ENCODE measurements around the gene SPDYA. TPM values are rescaled to one million over a fixed set of nuclear protein-coding genes. Genes with fewer than 3 reads are reported as not detected.

Gene SPDYA
- total RNA-seq, 1 experiment from 2014 or later, result 1.2 TPM

DNA sequence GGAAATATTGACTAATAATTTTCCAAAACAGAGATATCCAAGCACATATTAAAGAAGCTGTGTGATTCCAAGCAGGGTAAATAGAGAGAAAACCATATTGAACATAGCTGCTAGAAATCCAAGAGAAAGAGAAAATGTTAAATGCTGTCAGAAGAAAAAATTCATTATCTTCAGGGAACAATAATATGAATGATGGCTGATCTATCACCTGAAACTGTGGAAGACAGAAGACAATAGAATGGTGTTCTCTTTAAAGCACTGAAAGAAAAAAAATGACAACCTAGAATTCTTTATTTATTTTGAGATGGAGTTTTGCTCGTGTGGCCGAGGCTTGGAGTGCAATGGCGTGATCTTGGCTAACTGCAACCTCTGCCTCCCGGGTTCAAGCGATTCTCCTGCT, 41.7 kb upstream of the SPDYA start:
- TF ChIP-seq, protein P1, sequence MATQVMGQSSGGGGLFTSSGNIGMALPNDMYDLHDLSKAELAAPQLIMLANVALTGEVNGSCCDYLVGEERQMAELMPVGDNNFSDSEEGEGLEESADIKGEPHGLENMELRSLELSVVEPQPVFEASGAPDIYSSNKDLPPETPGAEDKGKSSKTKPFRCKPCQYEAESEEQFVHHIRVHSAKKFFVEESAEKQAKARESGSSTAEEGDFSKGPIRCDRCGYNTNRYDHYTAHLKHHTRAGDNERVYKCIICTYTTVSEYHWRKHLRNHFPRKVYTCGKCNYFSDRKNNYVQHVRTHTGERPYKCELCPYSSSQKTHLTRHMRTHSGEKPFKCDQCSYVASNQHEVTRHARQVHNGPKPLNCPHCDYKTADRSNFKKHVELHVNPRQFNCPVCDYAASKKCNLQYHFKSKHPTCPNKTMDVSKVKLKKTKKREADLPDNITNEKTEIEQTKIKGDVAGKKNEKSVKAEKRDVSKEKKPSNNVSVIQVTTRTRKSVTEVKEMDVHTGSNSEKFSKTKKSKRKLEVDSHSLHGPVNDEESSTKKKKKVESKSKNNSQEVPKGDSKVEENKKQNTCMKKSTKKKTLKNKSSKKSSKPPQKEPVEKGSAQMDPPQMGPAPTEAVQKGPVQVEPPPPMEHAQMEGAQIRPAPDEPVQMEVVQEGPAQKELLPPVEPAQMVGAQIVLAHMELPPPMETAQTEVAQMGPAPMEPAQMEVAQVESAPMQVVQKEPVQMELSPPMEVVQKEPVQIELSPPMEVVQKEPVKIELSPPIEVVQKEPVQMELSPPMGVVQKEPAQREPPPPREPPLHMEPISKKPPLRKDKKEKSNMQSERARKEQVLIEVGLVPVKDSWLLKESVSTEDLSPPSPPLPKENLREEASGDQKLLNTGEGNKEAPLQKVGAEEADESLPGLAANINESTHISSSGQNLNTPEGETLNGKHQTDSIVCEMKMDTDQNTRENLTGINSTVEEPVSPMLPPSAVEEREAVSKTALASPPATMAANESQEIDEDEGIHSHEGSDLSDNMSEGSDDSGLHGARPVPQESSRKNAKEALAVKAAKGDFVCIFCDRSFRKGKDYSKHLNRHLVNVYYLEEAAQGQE (IDR thresholded peaks at IDR 0.05; ENCODE audit: low read depth), result no peak
- TF ChIP-seq RAD21 (IDR thresholded peaks at IDR 0.05; ENCODE audit: low read depth) (no peak), EZH2phosphoT487 (IDR thresholded peaks at IDR 0.05; ENCODE audit: borderline replicate concordance) (no peak), YY1 (IDR thresholded peaks at IDR 0.05; ENCODE audit: extremely low read depth, insufficient replicate concordance, low read depth, low read length) (no peak), TCF7L2 (IDR thresholded peaks at IDR 0.05; ENCODE audit: borderline replicate concordance, extremely low read depth, insufficient read depth, insufficient read length) (no peak)
- TF ChIP-seq, protein P2, sequence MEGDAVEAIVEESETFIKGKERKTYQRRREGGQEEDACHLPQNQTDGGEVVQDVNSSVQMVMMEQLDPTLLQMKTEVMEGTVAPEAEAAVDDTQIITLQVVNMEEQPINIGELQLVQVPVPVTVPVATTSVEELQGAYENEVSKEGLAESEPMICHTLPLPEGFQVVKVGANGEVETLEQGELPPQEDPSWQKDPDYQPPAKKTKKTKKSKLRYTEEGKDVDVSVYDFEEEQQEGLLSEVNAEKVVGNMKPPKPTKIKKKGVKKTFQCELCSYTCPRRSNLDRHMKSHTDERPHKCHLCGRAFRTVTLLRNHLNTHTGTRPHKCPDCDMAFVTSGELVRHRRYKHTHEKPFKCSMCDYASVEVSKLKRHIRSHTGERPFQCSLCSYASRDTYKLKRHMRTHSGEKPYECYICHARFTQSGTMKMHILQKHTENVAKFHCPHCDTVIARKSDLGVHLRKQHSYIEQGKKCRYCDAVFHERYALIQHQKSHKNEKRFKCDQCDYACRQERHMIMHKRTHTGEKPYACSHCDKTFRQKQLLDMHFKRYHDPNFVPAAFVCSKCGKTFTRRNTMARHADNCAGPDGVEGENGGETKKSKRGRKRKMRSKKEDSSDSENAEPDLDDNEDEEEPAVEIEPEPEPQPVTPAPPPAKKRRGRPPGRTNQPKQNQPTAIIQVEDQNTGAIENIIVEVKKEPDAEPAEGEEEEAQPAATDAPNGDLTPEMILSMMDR (IDR thresholded peaks at IDR 0.05 in 2 of 3, conservative IDR thresholded peaks at IDR 0.05 in 1 of 3; ENCODE audit: borderline replicate concordance in 1 of 3, insufficient read depth in 1 of 3, low read depth in 2 of 3, low read length in 2 of 3), result no peak
- Histone ChIP-seq H3K36me3 (ENCODE audit: control insufficient read depth in 1 of 2, insufficient read depth in 2 of 2, low read length in 2 of 2) (no peaks in the 10 kb centered on the region), H2AFZ (ENCODE audit: low read depth, low read length, poor library complexity, severe bottlenecking) (no peak overlapping the region), H3K9ac (ENCODE audit: low read length) (no peak overlapping the region), H3K4me3 (replicated peaks in 1 of 2; ENCODE audit: low read depth in 1 of 2, low read length in 2 of 2) (no peak overlapping the region), H3K4me1 (ENCODE audit: control insufficient read depth in 1 of 2, insufficient read depth in 2 of 2, low read length in 2 of 2) (no peaks in the 10 kb centered on the region), H3K4me2 (ENCODE audit: low read length) (no peak overlapping the region), H3K9me2 (ENCODE audit: insufficient read depth) (no peaks in the 10 kb centered on the region), H3K9me3 (ENCODE audit: control insufficient read depth in 1 of 2, insufficient read depth in 1 of 2, low read depth in 1 of 2, low read length in 2 of 2) (no peaks in the 10 kb centered on the region), H3K27ac (ENCODE audit: low read depth, low read length) (no peak overlapping the region), H3K79me2 (ENCODE audit: insufficient read depth, low read length) (peaks cover 100% of the 10 kb centered on the region), H4K20me1 (ENCODE audit: insufficient read depth) (peaks cover 14% of the 10 kb centered on the region; the same call in 1 of the 2 replicates), H3K27me3 (ENCODE audit: insufficient read depth, low read length) (no peaks in the 10 kb centered on the region)
- CTCF ChIA-PET, result no interaction called here
- ATAC-seq (no peak), DNase-seq (ENCODE audit: low read depth, low spot score) (no peak)
- POLR2A ChIA-PET, result no interaction called here
- RAD21 ChIA-PET (ENCODE audit: low non-redundant PET in 1 of 2, low total read pairs in 2 of 2, uncharacterized antibody in 2 of 2, unreplicated experiment in 2 of 2), result no interaction called here
- intact Hi-C loops (cut with micrococcal nuclease), result no loop called here
- no TSS peak for BruUV-seq (replicated peaks)
